ENCODE data around the gene SMIM44.

The SMIM44 gene

DNA sequence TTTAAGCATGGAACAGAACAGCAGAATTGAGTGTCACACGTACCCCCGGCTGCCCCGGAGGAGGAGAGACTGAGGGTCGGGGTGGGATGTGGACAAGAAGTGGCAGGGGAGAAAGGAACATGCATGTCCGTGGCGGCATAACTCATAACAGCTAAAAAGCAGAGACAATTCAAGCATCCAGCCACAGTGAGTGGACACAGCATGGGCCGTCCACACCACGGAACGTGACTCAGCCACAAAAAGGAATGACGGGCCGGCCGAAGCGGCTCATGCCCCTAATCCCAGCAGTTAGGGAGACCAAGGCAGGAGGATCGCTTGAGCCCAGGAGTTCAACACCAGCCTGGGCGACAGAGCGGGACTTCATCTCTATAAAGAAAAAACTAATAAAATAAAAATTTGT lies 9.7 kb upstream of the SMIM44 start:
- DNase-seq (ENCODE audit: low read depth), result no peak
- TF ChIP-seq, protein P1, sequence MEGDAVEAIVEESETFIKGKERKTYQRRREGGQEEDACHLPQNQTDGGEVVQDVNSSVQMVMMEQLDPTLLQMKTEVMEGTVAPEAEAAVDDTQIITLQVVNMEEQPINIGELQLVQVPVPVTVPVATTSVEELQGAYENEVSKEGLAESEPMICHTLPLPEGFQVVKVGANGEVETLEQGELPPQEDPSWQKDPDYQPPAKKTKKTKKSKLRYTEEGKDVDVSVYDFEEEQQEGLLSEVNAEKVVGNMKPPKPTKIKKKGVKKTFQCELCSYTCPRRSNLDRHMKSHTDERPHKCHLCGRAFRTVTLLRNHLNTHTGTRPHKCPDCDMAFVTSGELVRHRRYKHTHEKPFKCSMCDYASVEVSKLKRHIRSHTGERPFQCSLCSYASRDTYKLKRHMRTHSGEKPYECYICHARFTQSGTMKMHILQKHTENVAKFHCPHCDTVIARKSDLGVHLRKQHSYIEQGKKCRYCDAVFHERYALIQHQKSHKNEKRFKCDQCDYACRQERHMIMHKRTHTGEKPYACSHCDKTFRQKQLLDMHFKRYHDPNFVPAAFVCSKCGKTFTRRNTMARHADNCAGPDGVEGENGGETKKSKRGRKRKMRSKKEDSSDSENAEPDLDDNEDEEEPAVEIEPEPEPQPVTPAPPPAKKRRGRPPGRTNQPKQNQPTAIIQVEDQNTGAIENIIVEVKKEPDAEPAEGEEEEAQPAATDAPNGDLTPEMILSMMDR (IDR thresholded peaks at IDR 0.05; ENCODE audit: low read depth, low read length, missing control alignments), result no peak
- no peak overlapping the region for H3K4me3 ChIP-seq (ENCODE audit: low read depth, low read length)

DNA sequence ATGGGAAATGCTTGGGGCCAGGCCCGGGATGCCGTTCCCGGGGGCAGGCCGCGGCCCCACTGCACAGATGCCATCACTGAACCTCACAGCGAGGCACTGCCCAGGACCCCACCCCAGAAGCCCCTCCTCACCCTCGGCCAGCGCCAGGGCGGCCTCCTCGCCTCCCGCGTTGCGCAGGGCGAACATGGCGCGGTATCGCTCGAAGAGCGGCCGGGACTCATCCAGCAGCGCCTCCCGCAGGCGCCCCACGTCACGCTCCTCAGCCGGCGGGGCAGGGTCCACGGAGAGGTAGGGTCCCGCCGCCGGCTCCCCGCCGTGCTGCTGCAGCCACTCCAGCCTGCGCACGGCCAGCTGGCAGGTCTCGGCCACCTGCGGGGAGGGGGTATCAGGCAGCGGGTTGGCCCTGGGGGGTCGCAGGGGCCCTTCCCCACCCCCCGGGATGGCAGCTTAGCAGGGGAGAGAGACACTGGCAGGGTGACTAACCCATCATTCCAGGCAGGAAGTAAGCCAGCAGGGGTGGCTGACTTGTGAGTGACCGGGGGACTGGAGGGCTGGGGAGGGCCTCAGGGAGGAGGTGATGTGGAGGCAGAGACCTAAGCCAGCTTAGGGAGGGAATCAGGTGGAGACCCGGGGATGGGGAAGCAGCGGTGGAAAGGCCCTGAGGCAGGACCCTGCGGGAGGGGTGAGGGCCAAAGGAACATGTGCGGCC lies 9.0 kb upstream of the SMIM44 start:
- H3K4me3 ChIP-seq (ENCODE audit: low read depth, low read length), result no peak overlapping the region
- TF ChIP-seq, protein P1 (IDR thresholded peaks at IDR 0.05; ENCODE audit: low read depth, low read length, missing control alignments), result no peak
- no peak for DNase-seq (ENCODE audit: low read depth)

DNA sequence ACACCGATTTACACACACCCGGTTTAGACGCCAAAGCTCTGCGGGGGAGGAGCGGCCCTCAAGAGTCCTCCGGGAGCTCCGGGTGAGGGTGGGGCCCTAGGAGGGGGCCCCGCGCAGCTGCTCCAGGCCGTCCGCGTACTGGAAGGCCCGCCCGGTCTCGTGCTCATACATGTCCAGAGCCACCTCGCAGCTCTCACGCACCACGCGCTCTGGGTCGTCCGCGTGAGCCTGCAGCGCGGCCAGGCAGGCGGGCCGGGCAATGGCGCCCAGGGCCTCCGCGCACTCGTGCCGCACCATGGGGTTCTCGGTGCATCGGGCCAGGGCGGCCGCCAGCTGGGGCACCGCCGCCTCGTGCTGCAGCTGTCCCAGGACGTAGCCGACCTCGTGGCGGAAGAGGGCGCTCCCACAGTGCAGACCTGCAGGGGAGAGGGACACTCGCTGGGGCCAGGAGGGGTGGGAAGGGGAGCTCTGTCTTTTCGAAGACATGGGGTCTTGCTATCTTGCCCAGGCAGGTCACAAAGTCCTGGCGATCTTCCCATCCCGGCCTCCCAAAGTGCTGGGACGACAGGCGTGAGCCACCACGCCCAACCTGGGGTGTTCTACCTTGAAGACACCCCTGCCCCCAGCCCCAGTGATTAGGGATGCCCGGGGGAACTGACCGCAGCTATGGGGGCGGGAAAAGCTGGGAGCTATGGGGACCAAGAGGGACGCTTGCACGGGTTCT lies 8.3 kb upstream of the SMIM44 start:
- H3K4me3 ChIP-seq (ENCODE audit: low read depth, low read length), result no peak overlapping the region
- TF ChIP-seq, protein P1 (IDR thresholded peaks at IDR 0.05; ENCODE audit: low read depth, low read length, missing control alignments), result no peak
- DNase-seq (ENCODE audit: low read depth), result no peak

DNA sequence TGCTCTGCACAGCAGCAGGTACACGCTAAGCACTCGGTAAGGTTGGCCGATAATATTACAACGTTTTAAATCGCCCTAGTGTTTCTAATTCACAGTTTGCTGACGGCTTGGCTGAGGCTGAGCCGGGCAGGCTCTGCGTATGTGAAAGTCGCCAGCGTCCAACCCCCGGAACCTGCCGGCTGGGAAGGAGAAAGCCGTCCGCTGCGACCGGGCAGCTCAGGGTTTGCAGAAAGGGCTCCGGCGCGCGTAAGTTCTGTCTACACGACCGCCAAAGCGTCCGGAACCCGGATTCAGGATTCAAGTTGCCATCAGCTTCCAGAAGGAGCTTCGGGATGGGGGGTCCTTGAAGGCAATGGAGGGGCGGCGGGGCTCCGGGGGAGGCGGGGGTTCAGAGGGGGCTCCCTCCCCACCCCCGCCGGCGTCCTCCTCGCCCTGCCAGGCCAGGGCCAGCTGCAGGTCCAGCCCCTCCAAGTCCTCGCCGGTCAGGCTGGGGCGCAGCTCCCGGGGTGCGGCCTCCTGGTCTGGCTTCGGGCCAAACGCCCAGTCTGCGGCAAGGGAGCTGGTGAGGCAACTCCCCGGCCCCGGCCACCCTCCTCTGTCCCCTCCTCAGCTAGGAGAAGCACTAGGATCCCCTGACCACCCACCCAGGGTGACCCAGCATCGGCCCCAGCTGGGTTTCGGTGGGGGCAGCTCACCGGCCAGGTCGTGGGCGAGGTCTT lies 575 bp downstream of the SMIM44 start:
- DNase-seq (ENCODE audit: low read depth), result no peak
- H3K4me3 ChIP-seq (ENCODE audit: low read depth, low read length), result no peak overlapping the region
- TF ChIP-seq, protein P1 (IDR thresholded peaks at IDR 0.05; ENCODE audit: low read depth, low read length, missing control alignments), result no peak

DNA sequence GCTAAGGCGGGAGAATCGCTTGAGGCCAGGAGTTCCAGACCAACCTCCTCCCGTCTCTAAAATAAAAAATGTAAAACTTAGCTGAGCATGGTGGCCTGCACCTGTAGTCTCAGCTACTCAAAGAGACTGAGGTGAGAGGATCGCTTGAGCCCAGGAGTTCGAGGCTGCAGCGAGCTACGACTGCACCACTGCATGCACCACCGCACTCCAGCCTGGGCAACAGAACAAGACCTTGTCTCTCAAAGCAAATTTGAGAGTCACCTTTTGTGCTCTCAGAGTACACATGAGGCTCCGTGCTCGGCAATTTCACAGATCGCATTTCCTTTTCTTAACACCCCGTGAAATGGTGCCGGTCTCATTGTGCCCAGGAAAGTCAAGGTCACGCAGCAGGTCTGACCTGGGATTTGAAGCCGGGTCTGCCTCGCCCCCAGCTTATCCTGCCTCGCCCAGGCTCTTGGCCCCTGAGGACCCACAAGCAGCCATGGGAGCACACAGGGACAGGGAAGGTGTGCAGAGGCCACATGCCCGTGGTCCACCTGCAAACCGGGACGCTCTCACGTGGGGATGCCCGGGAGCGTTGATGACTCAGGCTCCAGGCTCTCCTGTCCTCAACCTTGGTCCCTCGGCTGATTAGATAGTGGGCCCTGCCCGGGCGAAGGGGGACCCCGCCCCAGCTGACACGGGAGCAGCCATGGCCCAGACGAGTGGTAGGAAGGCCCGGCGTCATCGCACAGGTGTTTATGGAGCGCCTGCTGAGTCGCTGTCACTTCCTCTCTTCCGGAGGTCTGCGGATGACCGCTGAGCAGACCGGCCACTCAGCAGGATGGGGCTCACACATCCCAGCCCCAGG lies 1.8 kb downstream of the SMIM44 start:
- no peak for DNase-seq (ENCODE audit: low read depth)
- TF ChIP-seq, protein P1 (IDR thresholded peaks at IDR 0.05; ENCODE audit: low read depth, low read length, missing control alignments), result no peak
- H3K4me3 ChIP-seq (ENCODE audit: low read depth, low read length), result no peak overlapping the region

DNA sequence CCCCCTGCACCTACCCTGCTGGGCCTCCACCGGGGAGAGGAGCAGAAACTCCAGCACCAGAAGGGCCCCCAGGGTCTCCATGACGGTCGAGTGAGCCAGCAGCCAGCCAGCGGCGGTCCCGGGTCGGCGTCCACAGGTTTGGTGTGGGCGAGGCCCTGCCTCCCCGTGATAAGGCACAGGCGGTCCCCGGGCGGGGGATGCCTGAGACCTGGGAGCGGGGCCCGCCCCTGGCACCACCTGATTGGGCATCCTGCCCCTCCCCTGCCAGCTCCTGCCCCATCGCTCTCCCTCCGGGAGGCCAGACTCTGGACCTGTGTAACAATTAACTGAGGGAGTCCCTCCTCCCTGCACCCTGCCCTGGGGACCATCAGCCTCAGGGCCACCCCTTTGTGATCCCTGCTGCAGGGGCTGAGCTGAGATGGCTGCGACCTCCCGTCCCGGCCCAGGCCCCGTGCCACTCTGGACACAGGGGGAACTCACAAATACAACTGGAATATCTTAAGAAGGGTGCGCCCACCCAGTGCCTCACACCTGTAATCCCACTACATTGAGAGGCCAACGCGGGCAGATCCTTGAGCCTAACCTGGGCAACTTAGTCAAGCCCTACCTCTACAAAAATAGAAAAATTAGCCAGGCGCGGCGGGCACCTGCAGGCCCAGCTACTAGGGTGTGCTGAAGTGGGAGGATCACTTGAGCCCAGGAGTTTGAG lies 2.7 kb downstream of the SMIM44 start, which contains the start of gene SMIM24:
SMIM24 (minus strand) TSS at position 143 of the 709 bp plus-strand sequence; CDS start at position 81, 62 bp downstream.
- TF ChIP-seq, protein P1 (IDR thresholded peaks at IDR 0.05; ENCODE audit: low read depth, low read length, missing control alignments), result no peak
- no peak within 1 kb of the TSS for H3K4me3 ChIP-seq (ENCODE audit: low read depth, low read length)
- DNase-seq (ENCODE audit: low read depth), result no peak

Data from GM12864 (cell line).